Measurements from ENCODE around the gene RNF181. TPM values are rescaled to one million over a fixed set of nuclear protein-coding genes. Genes with fewer than 3 reads are reported as not detected.

Gene RNF181
- total RNA-seq, 1 experiment from 2014 or later: 77.5 TPM

Other genes starting within 250 kb of the RNF181 start
- 59.7 TPM for gene RETSAT, start 241.2 kb upstream of the RNF181 start, total RNA-seq (2021; ENCODE audit: unreplicated experiment)
- 9.2 TPM for gene ELMOD3, start 241.0 kb upstream of the RNF181 start, total RNA-seq (2021; ENCODE audit: unreplicated experiment)
- 223 TPM for gene CAPG, start 185.4 kb upstream of the RNF181 start, total RNA-seq (2021; ENCODE audit: unreplicated experiment)
- gene SH2D6, start 177.0 kb upstream of the RNF181 start, total RNA-seq (2021; ENCODE audit: unreplicated experiment): 2.7 TPM
- gene MAT2A, start 56.6 kb upstream of the RNF181 start, total RNA-seq (2021; ENCODE audit: unreplicated experiment): 444 TPM
- gene GGCX, start 34.3 kb upstream of the RNF181 start, total RNA-seq (2021; ENCODE audit: unreplicated experiment): 43.5 TPM
- gene VAMP8, start 18.2 kb upstream of the RNF181 start, total RNA-seq (2021; ENCODE audit: unreplicated experiment): 52.6 TPM
- gene VAMP5, start 11.3 kb upstream of the RNF181 start, total RNA-seq (2021; ENCODE audit: unreplicated experiment): 1.9 TPM
- gene TMEM150A, start 7.0 kb downstream of the RNF181 start, total RNA-seq (2021; ENCODE audit: unreplicated experiment): 9.9 TPM
- 21.8 TPM for gene C2orf68, start 16.3 kb downstream of the RNF181 start, total RNA-seq (2021; ENCODE audit: unreplicated experiment)
- gene USP39, start 20.4 kb downstream of the RNF181 start, total RNA-seq (2021; ENCODE audit: unreplicated experiment): 92.1 TPM
- 13.3 TPM for gene SFTPB, start 72.5 kb downstream of the RNF181 start, total RNA-seq (2021; ENCODE audit: unreplicated experiment)
- gene GNLY, start 98.6 kb downstream of the RNF181 start, total RNA-seq (2021; ENCODE audit: unreplicated experiment): 0.74 TPM
- 0.74 TPM for gene ATOH8, start 158.2 kb downstream of the RNF181 start, total RNA-seq (2021; ENCODE audit: unreplicated experiment)